Thyroid gland (tissue), 4 donors: Measurements from ENCODE around the gene TRAM2. TPM values are rescaled to one million over a fixed set of nuclear protein-coding genes. Genes with fewer than 3 reads are reported as not detected.

Experiments used
- DNase-seq, 2 donors: peaks; one replicate each; pipeline ENCODE4 v3.0.0-alpha.2; 2019
- H3K27ac ChIP-seq, 3 donors: fragments of 200-600 bp; sonication (generic); 1 replicate in 2 of 3; 2 replicates in 1 of 3; pipeline ENCODE4 v1.5.1; 2016 to 2019; ENCODE audit warnings: mild to moderate bottlenecking in 1 of 3, moderate library complexity in 1 of 3
- H3K27me3 ChIP-seq: fragments of 200-600 bp; sonication (generic); one replicate; pipeline ENCODE4 v1.5.1; 2019
- H3K36me3 ChIP-seq, 2 donors: fragments of 200-600 bp; sonication (generic); one replicate each; pipeline ENCODE4 v1.5.1; 2016 to 2019
- H3K4me1 ChIP-seq, 2 donors: fragments of 200-600 bp; sonication (generic); one replicate each; pipeline ENCODE4 v1.5.1; 2017 to 2019
- H3K4me3 ChIP-seq, 3 donors: fragments of 200-600 bp; sonication (generic); replicated peaks in 1 of 3; 1 replicate in 2 of 3; 2 replicates in 1 of 3; pipeline ENCODE4 v1.5.1; 2016; ENCODE audit warnings: mild to moderate bottlenecking in 1 of 3
- H3K9me3 ChIP-seq: fragments of 200-600 bp; sonication (generic); one replicate; pipeline ENCODE4 v1.5.1; 2017
- POLR2A ChIP-seq, 2 donors: fragments of 450-650 bp; IDR thresholded peaks; one replicate each; pipeline ENCODE4 v1.6.1; 2017; ENCODE audit warnings: antibody characterized with exemption in 2 of 2, mild to moderate bottlenecking in 2 of 2, moderate library complexity in 1 of 2
- WGBS, 2 donors: methylation state at CpG; one replicate each; pipeline ENCODE4 v1.1.5; 2017; 5-methylcytosine and 5-hydroxymethylcytosine counted together
- intact Hi-C: fragments of 100-400 bp; cut with DNase I; formaldehyde crosslinking; loops from one replicate; pipeline ENCODE4 v1.15.1; 2023
- total RNA-seq, 4 donors: library from RNA; depleted of rRNA; stranded (reverse); fragments of >200 nt; gene quantifications; one replicate each; pipeline ENCODE4 v1.2.3, GENCODE V29; 2016
- TF ChIP-seq, protein P1 (sequence below), 6 experiments: fragments of 200-600 bp in 3 of 6; fragments of 450-650 bp in 3 of 6; sonication (generic) in 3 of 6; IDR thresholded peaks; one replicate each; pipeline ENCODE4 v1.5.1; 2016 to 2019; ENCODE audit warnings: antibody characterized with exemption in 6 of 6, mild to moderate bottlenecking in 2 of 6, inconsistent platforms in 1 of 6, moderate library complexity in 1 of 6

The TRAM2 gene
- total RNA-seq, 4 donors from 2014 or later, result 16.5 to 21.8 (median 19.7) TPM

DNA sequence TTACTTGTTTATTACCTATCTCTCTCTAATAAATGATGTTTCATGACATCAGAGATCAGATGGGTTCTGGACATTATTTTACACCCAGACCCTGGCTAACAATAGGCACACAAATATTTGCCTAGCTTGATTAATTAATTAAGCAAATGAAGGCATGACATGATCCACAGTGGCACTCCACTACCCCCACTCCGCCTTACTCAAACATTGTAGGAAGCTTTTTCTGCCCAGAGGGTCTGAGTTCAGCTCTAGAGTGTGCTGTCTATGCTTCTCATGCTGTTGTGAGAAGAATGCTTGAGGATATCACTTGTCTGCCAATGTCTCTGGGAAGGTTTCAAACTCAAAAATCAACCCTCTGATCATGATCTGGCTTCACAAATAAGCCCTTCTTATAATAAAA is 45.0 kb downstream of the TRAM2 start:
- 96 to 100% methylated on average over 1 of the region's 1 CpG for WGBS, 2 donors
- Histone ChIP-seq H3K9me3 (no peaks in the 10 kb centered on the region), H3K27ac (peak overlapping the region; percentile 54 to 92 (median 60)), H3K27me3 (no peaks in the 10 kb centered on the region), H3K4me1 (peaks cover 7 to 16% of the 10 kb centered on the region in 2 donors), H3K4me3 (no peak overlapping the region), H3K36me3 (peaks cover 0 to 4% of the 10 kb centered on the region in 2 donors)
- DNase-seq, result no peak
- no peak for TF ChIP-seq POLR2A (IDR thresholded peaks at IDR 0.05)
- TF ChIP-seq, protein P1, sequence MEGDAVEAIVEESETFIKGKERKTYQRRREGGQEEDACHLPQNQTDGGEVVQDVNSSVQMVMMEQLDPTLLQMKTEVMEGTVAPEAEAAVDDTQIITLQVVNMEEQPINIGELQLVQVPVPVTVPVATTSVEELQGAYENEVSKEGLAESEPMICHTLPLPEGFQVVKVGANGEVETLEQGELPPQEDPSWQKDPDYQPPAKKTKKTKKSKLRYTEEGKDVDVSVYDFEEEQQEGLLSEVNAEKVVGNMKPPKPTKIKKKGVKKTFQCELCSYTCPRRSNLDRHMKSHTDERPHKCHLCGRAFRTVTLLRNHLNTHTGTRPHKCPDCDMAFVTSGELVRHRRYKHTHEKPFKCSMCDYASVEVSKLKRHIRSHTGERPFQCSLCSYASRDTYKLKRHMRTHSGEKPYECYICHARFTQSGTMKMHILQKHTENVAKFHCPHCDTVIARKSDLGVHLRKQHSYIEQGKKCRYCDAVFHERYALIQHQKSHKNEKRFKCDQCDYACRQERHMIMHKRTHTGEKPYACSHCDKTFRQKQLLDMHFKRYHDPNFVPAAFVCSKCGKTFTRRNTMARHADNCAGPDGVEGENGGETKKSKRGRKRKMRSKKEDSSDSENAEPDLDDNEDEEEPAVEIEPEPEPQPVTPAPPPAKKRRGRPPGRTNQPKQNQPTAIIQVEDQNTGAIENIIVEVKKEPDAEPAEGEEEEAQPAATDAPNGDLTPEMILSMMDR (IDR thresholded peaks at IDR 0.05), result no peak
- intact Hi-C loops, result no loop called here

DNA sequence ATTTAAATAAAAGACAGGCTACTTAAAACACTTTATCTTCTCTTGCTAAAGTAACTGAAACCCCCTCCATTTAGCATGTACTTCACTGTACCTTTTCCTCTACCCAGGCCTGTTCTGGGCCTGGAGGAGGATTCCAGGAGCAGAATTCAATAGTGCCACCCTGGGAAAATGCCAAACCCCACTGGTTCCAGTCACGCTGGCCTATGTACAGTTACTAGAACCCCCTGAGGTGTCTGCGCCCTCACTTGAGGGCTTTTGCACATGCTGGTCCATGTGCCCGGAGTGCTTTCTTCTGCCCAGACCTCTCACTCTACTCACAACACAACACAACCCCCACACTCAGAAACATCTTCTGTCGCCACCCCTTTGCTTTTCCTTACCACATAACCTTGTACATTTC is 45.5 kb downstream of the TRAM2 start:
- H3K4me3 ChIP-seq, result no peak overlapping the region
- peaks cover 0 to 4% of the 10 kb centered on the region in 2 donors for H3K36me3 ChIP-seq
- H3K4me1 ChIP-seq, result peaks cover 7 to 14% of the 10 kb centered on the region in 2 donors
- H3K9me3 ChIP-seq, result no peaks in the 10 kb centered on the region
- 57 to 71% methylated on average over 4 of the region's 4 CpGs for WGBS, 2 donors
- peak overlapping the region; percentile 54 to 92 (median 60) for H3K27ac ChIP-seq
- intact Hi-C loops, result no loop called here
- DNase-seq, result peak; percentile 68 to 75
- TF ChIP-seq, protein P1 (IDR thresholded peaks at IDR 0.05), result no peak
- no peak for TF ChIP-seq POLR2A (IDR thresholded peaks at IDR 0.05)
- no peaks in the 10 kb centered on the region for H3K27me3 ChIP-seq

DNA sequence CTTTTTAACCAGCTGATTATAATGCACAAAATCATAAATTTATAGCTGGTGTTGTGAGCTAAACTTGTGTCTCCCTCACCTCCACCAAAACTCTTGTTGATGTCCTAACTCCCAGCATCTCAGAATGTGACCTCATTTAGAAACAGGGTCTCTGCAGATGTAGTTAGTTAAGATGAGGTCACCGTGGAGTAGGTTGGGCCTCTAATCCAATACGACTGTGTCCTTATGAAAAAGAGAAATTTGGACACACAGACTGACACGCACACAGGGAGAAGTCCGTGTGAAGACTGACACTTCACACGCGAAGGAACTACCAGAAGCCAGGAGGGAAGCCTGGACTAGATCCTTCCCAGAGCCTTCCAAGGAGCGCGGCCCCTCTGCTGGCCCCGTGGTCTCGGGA is 46.5 kb downstream of the TRAM2 start:
- WGBS, 2 donors, result 94 to 96% methylated on average over 10 of the region's 10 CpGs
- H3K27me3 ChIP-seq, result no peaks in the 10 kb centered on the region
- intact Hi-C loops, result no loop called here
- no peak for TF ChIP-seq POLR2A (IDR thresholded peaks at IDR 0.05)
- TF ChIP-seq, protein P1 (IDR thresholded peaks at IDR 0.05), result no peak
- H3K9me3 ChIP-seq, result no peaks in the 10 kb centered on the region
- H3K36me3 ChIP-seq, result peaks cover 0 to 4% of the 10 kb centered on the region in 2 donors
- H3K4me1 ChIP-seq, result peaks cover 7 to 14% of the 10 kb centered on the region in 2 donors
- peak overlapping the region; percentile 54 to 62 (median 58) for H3K27ac ChIP-seq
- DNase-seq, result no peak
- no peak overlapping the region for H3K4me3 ChIP-seq

DNA sequence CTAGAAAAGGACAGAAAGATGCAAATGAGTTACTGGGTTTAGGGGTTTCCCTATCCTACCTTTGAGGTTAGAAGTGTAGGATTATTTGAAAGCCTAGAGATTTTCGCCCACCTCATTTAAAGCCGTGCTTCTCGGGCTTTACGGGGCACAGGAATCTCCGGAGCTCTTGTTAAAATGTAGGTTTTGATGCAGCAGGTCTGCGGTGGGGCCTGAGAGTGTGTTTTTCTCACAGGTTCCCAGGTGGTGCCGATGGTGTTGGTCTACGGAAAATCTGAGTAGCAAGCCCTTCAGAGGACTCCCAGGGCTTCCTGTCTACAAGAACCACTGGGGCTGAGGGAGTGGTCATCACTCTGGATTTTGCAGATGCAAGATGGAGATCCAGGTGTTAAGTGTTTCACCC is 47.5 kb downstream of the TRAM2 start:
- 82 to 99% methylated on average over 8 of the region's 8 CpGs for WGBS, 2 donors
- Histone ChIP-seq H3K9me3 (no peaks in the 10 kb centered on the region), H3K4me1 (peaks cover 7 to 14% of the 10 kb centered on the region in 2 donors), H3K27ac (no peak overlapping the region), H3K4me3 (no peak overlapping the region), H3K27me3 (no peaks in the 10 kb centered on the region), H3K36me3 (no peaks in the 10 kb centered on the region)
- intact Hi-C loops, result no loop called here
- no peak for DNase-seq
- TF ChIP-seq, protein P1 (IDR thresholded peaks at IDR 0.05), result no peak
- no peak for TF ChIP-seq POLR2A (IDR thresholded peaks at IDR 0.05)

DNA sequence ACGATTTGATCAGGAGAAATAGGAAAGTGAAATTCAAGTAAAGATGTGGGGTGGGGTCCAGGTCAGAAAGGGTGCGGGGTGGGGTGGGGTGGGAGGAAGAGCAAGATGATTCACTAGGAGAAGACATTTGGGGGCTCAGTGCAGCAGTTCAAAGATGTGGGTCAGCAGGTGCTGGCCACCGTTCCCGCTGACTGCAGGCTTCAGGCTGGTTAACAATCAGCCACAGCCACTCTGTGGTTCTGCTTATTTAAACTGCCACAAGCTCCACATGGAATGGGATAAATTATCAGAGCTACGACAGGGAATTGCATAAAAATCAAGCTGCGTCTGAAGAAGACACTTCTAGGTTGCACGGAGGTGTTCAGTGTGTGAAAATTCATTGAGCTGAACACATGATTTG is 49.4 kb downstream of the TRAM2 start:
- no peaks in the 10 kb centered on the region for H3K27me3 ChIP-seq
- intact Hi-C loops, result no loop called here

More for the DNA sequence above, 49.4 kb downstream of the TRAM2 start:
- peaks cover 7 to 21% of the 10 kb centered on the region in 2 donors for H3K4me1 ChIP-seq
- H3K9me3 ChIP-seq, result no peaks in the 10 kb centered on the region
- no peak for DNase-seq
- no peaks in the 10 kb centered on the region for H3K36me3 ChIP-seq
- no peak overlapping the region for H3K4me3 ChIP-seq
- 93 to 97% methylated on average over 7 of the region's 7 CpGs for WGBS, 2 donors
- TF ChIP-seq, protein P1 (IDR thresholded peaks at IDR 0.05), result no peak
- TF ChIP-seq POLR2A (IDR thresholded peaks at IDR 0.05), result no peak
- no peak overlapping the region for H3K27ac ChIP-seq
